ENCODE measurements around the gene WHRN. TPM values are rescaled to one million over a fixed set of nuclear protein-coding genes. Genes with fewer than 3 reads are reported as not detected.

Gene WHRN
- total and polyA plus RNA-seq, 9 of the 15 experiments (the other 6 are each of a cell fraction or from before 2014, with no cell fraction given): 0.31 to 14.1 (median 3.0) TPM

DNA sequence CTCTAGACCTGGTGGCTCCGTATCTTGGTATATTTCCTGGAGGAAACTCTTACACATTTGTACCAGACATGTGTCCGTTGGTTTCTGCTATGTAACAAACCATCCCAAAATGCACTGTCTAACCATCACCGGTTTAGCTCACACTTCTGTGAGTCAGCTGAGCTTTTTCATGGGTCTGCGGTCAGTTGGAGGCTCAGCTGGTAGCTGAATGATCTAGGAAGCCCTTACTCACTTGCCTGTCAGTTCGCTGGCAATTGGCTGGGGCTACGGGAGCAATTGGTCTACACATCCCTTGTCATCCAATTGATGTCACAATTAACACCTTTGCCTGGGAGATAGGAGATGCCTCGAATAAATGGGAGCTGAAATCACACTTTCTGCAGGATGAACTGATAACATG lies 11.6 kb upstream of the WHRN start (continued):
- TF ChIP-seq, protein P1, sequence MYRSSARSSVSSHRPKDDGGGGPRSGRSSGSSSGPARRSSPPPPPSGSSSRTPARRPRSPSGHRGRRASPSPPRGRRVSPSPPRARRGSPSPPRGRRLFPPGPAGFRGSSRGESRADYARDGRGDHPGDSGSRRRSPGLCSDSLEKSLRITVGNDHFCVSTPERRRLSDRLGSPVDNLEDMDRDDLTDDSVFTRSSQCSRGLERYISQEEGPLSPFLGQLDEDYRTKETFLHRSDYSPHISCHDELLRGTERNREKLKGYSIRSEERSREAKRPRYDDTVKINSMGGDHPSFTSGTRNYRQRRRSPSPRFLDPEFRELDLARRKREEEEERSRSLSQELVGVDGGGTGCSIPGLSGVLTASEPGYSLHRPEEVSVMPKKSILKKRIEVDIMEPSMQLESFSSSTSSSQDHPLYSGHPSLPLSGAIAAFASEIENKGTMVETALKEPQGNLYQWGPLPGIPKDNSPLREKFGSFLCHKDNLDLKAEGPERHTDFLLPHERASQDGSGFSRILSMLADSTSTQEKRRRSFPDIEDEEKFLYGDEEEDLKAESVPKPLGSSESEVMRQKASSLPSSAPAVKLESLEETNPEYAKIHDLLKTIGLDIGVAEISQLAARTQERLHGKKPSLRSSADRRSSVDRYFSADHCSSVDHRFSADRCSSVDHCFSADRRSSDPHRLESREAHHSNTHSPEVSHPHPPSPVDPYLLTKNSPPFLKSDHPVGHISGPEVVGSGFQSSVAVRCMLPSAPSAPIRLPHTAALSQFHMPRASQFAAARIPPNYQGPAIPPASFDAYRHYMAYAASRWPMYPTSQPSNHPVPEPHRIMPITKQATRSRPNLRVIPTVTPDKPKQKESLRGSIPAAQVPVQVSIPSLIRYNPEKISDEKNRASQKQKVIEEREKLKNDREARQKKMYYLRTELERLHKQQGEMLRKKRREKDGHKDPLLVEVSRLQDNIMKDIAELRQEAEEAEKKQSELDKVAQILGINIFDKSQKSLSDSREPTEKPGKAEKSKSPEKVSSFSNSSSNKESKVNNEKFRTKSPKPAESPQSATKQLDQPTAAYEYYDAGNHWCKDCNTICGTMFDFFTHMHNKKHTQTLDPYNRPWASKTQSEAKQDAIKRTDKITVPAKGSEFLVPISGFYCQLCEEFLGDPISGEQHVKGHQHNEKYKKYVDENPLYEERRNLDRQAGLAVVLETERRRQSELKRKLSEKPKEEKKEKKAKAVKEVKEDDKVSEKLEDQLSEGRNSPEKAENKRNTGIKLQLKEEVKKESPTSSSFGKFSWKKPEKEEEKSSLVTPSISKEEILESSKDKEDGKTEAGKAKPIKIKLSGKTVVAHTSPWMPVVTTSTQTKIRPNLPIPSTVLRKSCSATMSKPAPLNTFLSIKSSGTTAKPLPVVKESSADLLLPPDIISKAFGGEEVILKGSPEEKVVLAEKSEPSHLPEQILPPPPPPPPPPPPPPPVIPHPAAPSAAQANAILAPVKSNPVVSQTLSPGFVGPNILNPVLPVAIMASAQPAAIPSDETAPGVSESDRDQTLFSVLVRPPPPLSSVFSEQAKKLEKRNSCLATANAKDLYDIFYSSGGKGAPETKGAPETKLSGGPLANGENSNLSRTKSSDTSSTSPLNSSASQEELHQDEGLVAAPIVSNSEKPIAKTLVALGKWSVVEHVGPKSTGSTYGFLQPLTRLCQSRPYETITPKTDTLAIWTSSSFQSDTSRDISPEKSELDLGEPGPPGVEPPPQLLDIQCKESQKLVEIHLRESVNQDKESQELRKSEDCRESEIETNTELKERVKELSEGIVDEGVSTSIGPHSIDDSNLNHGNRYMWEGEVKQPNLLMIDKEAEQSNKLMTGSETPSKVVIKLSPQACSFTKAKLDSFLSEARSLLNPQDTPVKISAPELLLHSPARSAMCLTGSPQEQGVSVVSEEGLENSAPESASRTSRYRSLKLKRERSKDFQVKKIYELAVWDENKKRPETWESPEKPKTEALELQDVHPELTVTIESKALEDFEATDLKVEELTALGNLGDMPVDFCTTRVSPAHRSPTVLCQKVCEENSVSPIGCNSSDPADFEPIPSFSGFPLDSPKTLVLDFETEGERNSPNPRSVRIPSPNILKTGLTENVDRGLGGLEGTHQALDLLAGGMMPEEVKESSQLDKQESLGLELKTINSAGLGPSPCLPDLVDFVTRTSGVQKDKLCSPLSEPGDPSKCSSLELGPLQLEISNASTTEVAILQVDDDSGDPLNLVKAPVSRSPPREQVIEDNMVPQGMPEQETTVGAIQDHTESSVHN (IDR thresholded peaks at IDR 0.05; ENCODE audit: borderline replicate concordance in 1 of 2, low read depth in 1 of 2): peak in 1 of 2 experiments; percentile 79; a peak in 2 of 4 replicates
- no peak for TF ChIP-seq CEBPG (CRISPR knock-in tag; IDR thresholded peaks at IDR 0.05)
- TF ChIP-seq CEBPG (tag; conservative IDR thresholded peaks at IDR 0.05 in 1 of 2, IDR thresholded peaks at IDR 0.05 in 1 of 2): peak in 1 of 2 experiments; percentile 35; a peak in 1 of 4 replicates
- TF ChIP-seq, protein P2, sequence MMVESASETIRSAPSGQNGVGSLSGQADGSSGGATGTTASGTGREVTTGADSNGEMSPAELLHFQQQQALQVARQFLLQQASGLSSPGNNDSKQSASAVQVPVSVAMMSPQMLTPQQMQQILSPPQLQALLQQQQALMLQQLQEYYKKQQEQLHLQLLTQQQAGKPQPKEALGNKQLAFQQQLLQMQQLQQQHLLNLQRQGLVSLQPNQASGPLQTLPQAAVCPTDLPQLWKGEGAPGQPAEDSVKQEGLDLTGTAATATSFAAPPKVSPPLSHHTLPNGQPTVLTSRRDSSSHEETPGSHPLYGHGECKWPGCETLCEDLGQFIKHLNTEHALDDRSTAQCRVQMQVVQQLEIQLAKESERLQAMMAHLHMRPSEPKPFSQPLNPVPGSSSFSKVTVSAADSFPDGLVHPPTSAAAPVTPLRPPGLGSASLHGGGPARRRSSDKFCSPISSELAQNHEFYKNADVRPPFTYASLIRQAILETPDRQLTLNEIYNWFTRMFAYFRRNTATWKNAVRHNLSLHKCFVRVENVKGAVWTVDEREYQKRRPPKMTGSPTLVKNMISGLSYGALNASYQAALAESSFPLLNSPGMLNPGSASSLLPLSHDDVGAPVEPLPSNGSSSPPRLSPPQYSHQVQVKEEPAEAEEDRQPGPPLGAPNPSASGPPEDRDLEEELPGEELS (CRISPR knock-in tag; IDR thresholded peaks at IDR 0.05; ENCODE audit: borderline replicate concordance): no peak
- TF ChIP-seq, protein P3, sequence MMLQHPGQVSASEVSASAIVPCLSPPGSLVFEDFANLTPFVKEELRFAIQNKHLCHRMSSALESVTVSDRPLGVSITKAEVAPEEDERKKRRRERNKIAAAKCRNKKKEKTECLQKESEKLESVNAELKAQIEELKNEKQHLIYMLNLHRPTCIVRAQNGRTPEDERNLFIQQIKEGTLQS (IDR thresholded peaks at IDR 0.05): peak; percentile 56; the same call in 1 of the 2 replicates
- TF ChIP-seq, protein P3 (CRISPR knock-in tag; conservative IDR thresholded peaks at IDR 0.05): no peak
- no peak for TF ChIP-seq ZC3H8 (IDR thresholded peaks at IDR 0.05)
- TF ChIP-seq TOE1 (IDR thresholded peaks at IDR 0.05; ENCODE audit: borderline replicate concordance): no peak
- no peak for TF ChIP-seq TOE1 (CRISPR knock-in tag; IDR thresholded peaks at IDR 0.05; ENCODE audit: borderline replicate concordance, low read depth)
- peak; percentile 90 for TF ChIP-seq FOSL1 (tag; conservative IDR thresholded peaks at IDR 0.05)
- TF ChIP-seq MED1 (CRISPR knock-in tag; IDR thresholded peaks at IDR 0.05; ENCODE audit: borderline replicate concordance): no peak
- no peak for TF ChIP-seq SNIP1 (IDR thresholded peaks at IDR 0.05; ENCODE audit: low read depth)
- peak; percentile 41; the same call in 1 of the 2 replicates for TF ChIP-seq JUN (IDR thresholded peaks at IDR 0.05; ENCODE audit: borderline replicate concordance, low read depth, low read length)
- TF ChIP-seq JUN (CRISPR knock-in tag; IDR thresholded peaks at IDR 0.05; ENCODE audit: borderline replicate concordance): no peak
- TF ChIP-seq TFAP4 (CRISPR knock-in tag; IDR thresholded peaks at IDR 0.05; ENCODE audit: borderline replicate concordance): peak; percentile 89
- no peak for TF ChIP-seq SAFB2 (IDR thresholded peaks at IDR 0.05; ENCODE audit: borderline replicate concordance, low read depth, low read length, severe bottlenecking)

Data from K562 (cell line).